GM19193 (cell line): Measurements from ENCODE around the gene FLRT2.

Experiments used
- POLR2A ChIP-seq: IDR thresholded peaks from 4 replicates; pipeline ENCODE4 v1.6.1; 2011; ENCODE audit not compliant: insufficient read depth, insufficient read length; ENCODE audit errors: extremely low read depth

FLRT2 gene

DNA sequence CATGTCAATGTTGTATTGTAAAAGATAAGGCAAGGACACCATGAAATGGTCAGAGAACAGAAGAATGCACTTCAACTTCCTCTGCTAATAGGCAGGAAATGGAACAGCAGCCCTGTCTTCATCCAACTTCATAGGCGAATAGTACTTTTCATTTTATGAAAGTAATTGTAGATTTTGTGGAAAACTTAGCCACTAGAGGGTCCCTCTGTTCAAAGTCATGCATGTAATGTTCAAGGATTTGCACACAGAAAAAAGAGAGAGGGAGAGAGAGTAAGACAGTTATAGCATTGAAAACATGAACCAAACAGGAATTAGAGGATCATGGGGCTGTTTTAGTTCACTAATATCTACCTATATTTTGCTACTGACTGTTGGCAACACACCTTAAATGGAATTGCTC is 172.2 kb downstream of the FLRT2 start:
- TF ChIP-seq POLR2A: no peak

DNA sequence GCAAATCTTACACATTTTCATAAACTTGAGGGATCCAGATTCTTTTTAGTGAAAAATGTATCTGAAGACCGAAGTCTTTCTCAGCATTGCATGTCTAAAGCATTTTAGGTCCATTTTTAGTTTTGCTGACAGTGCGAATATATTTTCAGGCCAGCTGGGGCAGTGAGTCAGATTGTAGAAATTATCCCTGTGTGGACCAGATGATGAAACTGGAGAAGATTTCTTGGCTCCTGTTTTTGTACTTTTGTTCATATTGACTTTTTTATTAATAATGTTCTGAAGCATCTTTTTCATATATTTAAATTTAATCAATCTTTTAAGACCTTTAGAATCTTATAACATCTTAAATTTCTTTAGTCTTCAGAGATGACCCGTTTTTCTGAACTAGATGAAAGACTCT is 173.1 kb downstream of the FLRT2 start:
- TF ChIP-seq POLR2A: no peak
